ENCODE measurements around the gene ZNF468.
"Not testable (repeated sequence)": the region's sequence is repeated elsewhere in the genome, so short reads cannot be mapped to it uniquely, and the experiment has no call there.

ZNF468 gene

DNA sequence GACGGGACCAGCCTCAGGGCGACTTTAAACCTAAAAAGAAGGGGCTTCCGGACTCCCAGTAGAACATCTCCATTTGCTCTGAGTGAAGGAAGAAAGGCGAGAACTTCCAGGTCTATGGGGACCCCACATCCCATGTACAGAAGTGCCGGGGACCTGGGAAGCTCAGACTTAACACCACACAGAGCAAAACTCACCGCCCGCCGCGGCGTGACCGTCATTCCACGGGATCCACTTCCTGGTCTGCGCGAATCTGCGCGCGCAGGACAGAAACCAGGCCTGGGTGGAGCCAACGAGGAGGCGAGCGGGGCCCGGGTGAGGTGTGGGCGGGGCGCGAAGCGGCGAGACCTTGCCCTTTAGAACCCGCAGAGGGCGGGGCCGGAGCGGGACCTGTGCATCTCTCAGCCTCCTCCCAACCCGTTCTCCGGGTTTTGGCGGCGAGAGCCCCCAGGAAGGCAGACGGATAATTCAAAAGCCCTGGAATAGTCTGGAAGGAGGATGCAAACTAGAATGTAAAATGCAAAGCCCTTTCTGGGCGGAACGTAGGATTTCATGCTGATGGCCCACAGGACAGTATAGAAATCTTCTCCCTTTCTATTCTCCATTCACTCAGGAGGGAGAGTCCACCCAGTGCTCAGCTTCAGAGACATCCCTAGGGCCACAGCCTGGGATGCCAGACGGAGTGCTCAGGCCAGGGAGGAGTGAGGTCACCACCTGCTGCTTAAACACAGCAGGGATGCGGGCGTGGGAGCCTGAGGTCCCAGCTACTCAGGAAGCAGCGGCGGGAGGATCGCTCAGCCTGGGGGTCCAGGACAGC, at the start of gene ZNF468:
TSS of gene ZNF468 (minus strand) at position 242 of the 814 bp plus-strand sequence. CDS start 3,347 bp downstream, outside the sequence.
- peak; percentile 65 for DNase-seq

DNA sequence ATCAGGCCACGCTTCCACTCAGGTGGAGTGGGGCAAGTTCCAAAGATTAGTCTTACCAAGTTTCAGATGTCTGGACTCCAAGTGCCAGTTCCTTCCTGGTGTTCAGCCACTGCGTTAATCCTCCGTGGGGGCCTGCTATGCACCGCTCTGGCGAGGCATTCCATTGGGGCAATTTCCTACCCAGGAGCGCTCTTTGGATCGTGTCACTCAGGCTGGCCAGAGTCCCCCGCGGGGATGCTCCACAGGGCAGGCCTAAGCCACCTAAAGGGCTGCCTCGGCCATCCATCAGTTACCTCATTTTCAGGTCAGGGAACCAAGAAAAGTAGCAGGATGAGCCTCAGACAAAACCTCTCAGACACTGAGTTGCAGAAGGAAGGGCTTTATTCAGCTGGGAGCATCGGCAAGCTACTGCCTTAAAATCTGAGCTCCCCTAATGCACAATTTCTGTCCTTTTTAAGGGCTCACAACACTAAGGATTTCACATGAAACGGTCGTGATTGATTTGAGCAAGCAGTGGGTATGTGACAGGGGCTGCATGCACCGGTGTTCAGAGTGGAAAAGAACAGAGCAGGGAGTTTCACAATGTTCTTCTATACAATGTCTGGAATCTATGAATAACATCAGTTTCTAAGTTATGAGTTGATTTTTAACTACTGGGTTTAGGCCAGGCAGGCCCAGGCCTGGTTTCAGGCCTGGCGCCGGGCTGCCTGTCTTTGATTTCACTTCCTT, 46.8 kb upstream of the ZNF468 start:
- not testable (repeated sequence) for DNase-seq

DNA sequence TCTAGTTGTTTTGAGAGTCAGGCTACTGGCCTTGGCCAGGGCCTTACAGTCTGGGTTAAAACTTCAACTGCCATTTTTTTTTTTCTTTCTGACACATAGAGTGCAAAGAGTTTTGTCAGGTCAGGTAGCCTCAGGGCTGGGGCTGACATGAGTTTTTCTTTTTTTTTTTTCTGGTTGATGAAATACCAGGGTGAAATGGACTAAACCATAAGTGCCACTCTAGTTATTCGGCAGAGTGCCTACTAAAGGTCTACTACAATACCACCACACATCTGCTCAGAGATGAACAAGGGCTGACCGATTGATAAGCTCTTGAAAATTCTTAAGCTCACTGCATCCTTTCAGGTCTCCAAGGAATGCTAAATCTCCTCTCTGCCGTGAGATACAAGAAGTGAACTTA, 44.4 kb upstream of the ZNF468 start:
- DNase-seq = no peak

DNA sequence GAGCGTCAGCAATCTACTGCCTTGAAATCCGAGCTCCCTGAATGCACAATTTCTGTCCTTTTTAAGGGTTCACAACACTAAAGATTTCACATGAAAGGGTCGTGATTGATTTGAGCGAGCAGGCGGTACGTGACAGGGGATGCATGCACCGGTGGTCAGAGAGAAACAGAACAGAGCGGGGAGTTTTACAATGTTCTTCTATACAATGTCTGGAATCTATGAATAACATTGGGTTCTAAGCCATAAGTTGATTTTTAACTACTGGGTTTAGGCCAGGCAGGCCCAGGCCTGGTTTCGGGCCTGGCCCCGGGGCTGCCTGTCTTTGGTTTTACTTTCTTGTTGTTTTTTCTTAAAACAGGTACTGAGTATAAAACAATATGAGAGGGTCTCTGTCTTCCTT, 41.2 kb upstream of the ZNF468 start:
- not testable (repeated sequence) for DNase-seq

GRCh38 chr19:52898101-52898500, 40.7 kb upstream of the ZNF468 start:
- no peak for DNase-seq

GRCh38 chr19:52897138-52897935, 39.9 kb upstream of the ZNF468 start, which contains the start of gene ZNF320:
ZNF320 (minus strand) TSS chr19:52897635; CDS start chr19:52890255, 7,380 bp downstream.
- DNase-seq = peak; percentile 93

DNA sequence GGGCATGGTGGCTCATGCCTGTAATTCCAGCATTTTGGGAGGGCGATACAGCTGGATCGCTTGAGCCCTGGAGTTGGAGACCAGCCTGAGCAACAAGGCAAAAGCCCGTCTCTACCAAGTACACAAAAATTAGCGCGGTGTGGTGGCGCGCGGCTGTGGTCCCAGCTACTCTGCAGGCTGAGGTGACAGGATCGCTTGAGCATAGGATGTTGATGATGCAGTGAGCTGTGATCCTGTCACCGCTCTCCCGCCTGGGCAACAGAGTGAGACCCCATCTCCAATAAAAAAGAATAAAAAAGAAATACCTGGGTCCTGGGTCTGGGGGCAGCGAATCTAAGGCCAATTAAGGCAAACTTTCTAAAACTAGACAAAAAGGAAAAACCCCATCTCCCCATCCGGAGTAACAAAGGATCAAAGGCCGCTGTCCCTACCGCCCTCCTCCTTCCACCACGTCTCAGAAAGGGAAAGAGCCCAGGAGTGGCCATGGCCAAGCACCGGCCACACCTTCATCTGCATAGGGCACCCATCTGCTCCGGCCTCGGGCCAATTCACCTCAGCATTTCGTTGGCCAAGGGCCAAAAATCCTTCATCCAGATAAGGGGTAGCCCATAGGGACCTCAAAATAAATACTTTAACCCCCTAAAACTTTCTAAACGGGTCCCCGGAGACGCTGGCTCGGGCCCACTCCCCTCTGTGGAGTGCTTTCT, 39.2 kb upstream of the ZNF468 start:
- DNase-seq = peak; percentile 18

- no peak for DNase-seq
These were observed 33.9 kb upstream of the ZNF468 start for GRCh38 chr19:52891336-52891735.

DNA sequence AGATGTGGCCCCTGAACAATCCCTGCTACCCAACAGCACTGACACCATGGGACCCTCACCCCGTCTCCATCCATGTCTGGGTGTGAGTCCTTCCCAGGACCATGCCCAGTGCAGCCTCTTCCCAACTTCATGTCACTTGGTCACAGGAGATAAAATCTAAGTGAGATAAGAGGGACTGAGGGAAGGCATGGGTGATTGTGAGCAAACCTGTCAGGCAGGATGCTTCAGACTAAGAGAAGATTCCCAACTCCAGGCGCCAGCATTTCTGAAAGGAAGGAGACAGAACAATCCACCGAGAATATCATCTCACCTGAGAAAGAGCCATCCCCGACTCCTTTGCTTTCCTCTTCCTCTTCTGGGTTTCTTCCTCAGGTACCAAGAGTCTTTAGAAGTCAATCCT, 32.5 kb upstream of the ZNF468 start:
- no peak for DNase-seq

DNA sequence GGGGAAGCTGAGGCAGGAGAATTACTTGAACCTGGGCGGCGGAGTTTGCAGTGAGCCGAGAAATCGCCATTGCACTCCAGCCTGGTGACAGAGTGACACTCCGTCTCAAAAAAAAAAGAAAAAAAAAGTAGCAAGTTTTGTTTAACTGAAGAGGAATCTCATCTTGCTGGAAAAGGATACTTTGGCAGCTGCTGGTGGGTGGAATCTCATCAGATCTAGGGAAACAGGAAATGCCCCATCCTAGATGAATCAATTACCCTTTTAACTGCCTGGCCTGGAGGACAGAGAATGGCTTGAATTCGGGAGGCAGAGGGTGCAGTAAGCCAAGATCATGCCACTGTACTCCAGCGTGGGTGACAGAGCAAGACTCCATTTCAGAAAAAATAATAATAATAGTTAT, 31.7 kb upstream of the ZNF468 start:
- DNase-seq = no peak

GRCh38 chr19:52880895-52881389, 23.5 kb upstream of the ZNF468 start:
- DNase-seq = no peak

DNA sequence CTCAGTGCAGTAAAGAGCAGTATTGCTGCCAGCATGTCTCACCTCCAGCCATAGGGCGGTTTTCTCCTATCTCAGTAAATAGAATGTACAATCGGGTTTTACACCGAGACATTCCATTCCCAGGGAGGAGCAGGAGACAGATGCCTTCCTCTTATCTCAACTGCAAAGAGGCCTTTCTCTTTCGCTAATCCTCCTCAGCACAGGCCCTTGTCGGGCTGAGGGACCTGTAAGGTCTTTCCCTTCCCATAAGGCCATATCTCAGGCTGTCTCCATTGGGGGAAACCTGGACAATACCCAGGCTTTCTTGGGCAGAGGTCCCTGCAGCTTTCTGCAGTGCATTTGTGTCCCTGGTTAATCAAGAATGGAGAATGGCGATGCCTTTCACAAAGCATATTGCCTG, 15.6 kb upstream of the ZNF468 start:
- not testable (repeated sequence) for DNase-seq

DNA sequence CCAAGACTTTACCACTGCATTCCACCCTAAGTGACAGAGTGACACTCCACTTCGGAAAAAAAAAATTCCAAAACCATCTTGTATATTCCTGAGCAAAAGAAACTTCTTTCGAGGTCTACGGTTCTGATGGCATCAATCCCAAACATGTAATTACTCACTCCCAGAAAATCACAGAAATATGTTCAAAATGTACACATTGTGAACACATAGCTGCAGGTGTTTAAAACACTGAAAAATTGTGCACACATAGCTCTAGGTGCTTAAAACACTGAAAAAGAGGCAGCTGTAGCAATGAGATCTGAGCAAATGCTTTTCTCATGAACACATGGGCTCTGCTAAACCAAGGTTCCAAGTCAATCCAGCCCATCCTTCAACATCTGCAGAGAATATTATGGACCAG, 14.0 kb upstream of the ZNF468 start:
- DNase-seq = no peak

DNA sequence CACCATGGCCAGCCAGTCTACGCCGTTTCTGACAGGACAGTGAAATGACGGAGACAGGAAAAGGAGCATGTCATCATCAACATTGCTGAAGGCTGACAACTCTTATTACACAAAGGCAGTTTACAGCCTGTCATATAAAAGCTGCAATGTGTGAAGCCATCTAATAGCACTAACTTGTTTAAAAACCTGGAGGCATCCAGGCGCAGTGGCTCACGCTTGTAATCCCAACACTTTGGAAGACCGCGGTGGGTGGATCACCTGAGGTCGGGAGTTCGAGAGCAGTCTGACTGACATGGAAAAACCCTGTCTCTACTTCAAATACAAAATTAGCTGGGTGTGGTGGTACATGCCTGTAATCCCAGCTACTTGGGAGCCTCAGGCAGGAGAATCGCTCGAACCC, 10.6 kb upstream of the ZNF468 start:
- not testable (repeated sequence) for DNase-seq

DNA sequence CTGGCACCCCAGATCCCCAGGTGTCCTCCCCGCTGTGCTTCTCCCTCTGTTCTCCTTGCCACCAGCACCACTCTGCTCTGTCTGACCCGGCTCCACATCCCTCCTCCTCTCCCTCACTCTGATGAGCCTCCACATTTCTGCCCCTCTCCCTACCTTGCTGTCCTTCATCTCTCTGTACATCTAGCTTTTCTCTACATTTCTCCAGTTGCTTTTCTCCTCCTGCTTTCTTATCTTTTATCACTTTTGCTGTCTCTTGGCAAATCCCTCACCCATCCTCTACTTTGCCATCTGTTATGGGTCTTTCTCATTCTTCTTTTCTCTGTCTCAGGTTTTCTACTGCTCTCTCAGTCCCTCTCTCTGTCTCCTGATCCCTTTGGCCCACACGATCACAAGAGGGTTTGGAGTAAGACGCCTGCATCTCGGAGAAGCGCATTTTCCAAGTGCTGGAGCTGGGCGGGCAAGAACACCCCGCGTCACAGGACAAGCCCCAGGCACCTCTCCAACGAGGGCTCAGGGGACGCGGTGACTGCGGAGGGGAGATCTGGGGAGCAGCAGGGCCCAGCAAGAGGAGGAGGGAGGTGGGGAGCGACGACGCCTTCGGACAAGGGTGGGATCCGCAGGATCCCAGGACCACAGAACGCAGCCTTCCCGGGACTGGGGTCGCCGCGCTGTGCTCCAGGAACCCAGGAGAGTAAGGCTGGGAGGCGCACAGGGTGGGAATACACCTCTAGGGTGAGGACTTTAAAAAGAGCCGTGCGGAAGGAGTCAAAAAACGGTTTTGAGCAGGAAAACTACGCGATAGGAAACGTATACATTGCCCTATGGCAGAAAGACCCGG, 660 bp downstream of the ZNF468 start:
- DNase-seq = not testable (repeated sequence)

GRCh38 chr19:52847352-52847751, 10.1 kb downstream of the ZNF468 start:
- not testable (repeated sequence) for DNase-seq

DNA sequence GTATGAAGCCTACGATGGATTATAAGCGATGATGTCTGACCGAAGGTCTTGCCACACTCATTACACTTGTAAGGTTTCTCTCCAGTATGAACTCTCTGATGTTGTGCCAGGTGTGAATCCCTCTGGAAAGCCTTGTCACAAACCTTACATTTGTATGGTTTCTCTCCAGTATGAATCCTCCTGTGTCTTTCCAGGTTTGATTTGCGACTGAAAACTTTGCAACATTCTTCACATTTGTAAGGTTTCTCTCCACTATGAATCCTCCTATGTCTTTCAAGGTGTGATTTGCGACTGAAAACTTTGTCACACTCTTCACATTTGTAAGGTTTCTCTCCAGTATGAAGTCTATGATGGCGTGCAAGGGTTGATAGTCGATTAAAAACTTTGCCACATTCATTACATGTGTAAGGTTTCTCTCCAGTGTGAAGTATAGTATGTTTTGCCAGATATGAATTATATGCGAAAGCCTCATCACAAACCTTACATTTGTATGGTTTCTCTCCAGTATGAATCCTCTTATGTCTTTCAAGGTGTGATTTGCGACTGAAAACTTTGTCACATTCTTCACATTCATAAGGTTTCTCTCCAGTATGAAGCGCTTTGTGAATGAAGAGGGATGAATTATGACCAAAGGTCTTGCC, 16.5 kb downstream of the ZNF468 start:
- DNase-seq = not testable (repeated sequence)

DNA sequence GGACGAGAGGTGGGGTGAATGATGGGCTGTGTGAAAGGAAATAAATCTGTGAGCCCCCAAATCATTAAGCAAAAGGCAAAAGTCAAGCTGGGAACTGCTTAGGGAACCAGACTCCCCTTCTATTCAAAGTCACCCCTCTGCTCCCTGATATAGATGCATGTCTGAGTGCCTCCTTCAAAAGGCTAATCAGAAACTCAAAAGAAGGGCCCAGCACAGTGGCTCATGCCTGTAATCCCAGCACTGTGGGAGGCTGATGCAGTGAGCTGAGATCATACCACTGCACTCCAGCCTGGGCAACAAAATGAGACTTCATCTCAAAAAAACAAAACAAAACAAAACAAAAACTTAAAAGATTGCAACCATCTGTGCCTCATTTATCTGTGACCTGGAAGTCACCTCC, 23.1 kb downstream of the ZNF468 start:
- DNase-seq = not testable (repeated sequence)

GRCh38 chr19:52833541-52833940, 23.9 kb downstream of the ZNF468 start:
- not testable (repeated sequence) for DNase-seq

DNA sequence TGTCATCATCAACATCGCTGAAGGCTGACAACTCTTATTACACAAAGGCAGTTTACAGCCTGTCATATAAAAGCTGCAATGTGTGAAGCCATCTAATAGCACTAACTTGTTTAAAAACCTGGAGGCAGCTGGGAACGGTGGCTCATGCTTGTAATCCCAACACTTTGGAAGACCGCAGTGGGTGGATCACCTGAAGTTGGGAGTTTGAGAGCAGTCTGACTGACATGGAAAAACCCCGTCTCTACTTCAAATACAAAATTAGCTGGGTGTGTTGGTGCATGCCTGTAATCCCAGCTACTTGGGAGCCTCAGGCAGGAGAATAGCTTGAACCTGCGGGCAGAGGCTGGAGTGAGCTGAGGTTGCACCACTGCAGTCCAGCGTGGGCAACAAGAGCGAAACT, 27.6 kb downstream of the ZNF468 start:
- not testable (repeated sequence) for DNase-seq

DNA sequence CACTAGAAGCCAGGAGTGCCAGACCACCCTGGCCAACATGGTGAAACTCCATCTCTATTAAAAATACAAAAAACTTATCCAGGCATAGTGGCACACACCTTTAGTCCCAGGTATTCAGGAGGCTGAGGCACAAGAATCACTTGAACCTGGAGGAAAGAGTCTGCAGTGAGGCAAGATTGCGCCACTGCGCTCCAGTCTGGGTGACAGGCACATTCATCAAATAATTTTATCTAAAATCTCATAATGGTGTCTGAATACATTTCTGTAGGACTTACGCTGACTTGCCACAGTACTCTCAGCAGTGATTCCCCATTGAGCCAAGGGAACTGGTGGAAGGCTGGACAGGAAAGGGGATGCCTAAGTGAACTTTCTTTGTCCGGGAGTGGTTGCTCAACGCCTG, 31.7 kb downstream of the ZNF468 start:
- no peak for DNase-seq

Measured in NCI-H2029 (cell line).